Transverse colon (tissue), 4 donors: ENCODE measurements around the gene CREBBP. TPM values are rescaled to one million over a fixed set of nuclear protein-coding genes. Genes with fewer than 3 reads are reported as not detected.

Source experiments
- DNase-seq: peaks from one replicate; pipeline ENCODE4 v3.0.0-alpha.2; 2019
- H3K27ac ChIP-seq, 4 donors: fragments of 200-600 bp; sonication (generic); 2 replicates each; pipeline ENCODE4 v1.5.1; 2016 to 2018; ENCODE audit warnings: inconsistent platforms in 4 of 4
- H3K27me3 ChIP-seq: fragments of 200-600 bp; sonication (generic); 2 replicates; pipeline ENCODE4 v1.5.1; 2017; ENCODE audit warnings: inconsistent platforms
- H3K36me3 ChIP-seq, 4 donors: fragments of 200-600 bp; sonication (generic); 2 replicates each; pipeline ENCODE4 v1.5.1; 2017 to 2019; ENCODE audit warnings: inconsistent platforms in 4 of 4
- H3K4me1 ChIP-seq, 4 donors: fragments of 200-600 bp; sonication (generic); 2 replicates each; pipeline ENCODE4 v1.5.1; 2017 to 2020; ENCODE audit warnings: inconsistent platforms in 4 of 4
- H3K4me3 ChIP-seq, 4 donors: fragments of 200-600 bp; sonication (generic); 1 replicate in 1 of 4; 2 replicates in 3 of 4; pipeline versions ENCODE4 v1.5.1 to v1.6.1; 2017 to 2019; ENCODE audit warnings: inconsistent platforms in 4 of 4
- H3K9me3 ChIP-seq, 2 donors: fragments of 200-600 bp; sonication (generic); 2 replicates each; pipeline ENCODE4 v1.5.1; 2017 to 2019; ENCODE audit warnings: inconsistent platforms in 2 of 2
- EP300 ChIP-seq: sonication (generic); formaldehyde crosslinking; IDR thresholded peaks from one replicate; pipeline ENCODE4 v1.6.1; 2017; ENCODE audit warnings: antibody characterized with exemption, low read depth
- POLR2A ChIP-seq: fragments of 450-650 bp; IDR thresholded peaks from one replicate; pipeline ENCODE4 v1.6.1; 2016; ENCODE audit warnings: antibody characterized with exemption, mild to moderate bottlenecking, moderate library complexity
- POLR2AphosphoS5 ChIP-seq, 3 donors: sonication (generic); formaldehyde crosslinking; IDR thresholded peaks; one replicate each; pipeline ENCODE4 v1.6.1; 2016; ENCODE audit warnings: antibody characterized with exemption in 3 of 3
- WGBS, 2 donors: methylation state at CpG; one replicate each; pipeline ENCODE4 v1.1.5; 2018; ENCODE audit warnings: low coverage in 1 of 2; 5-methylcytosine and 5-hydroxymethylcytosine counted together
- in situ Hi-C, 4 donors: fragments of 200-750 bp; cut with MboI; loops; one replicate each; pipeline versions ENCODE4 v1.15.0 to v1.15.1; 2017; ENCODE audit warnings: low sequenced_read_pairs in 3 of 4, low pct_ligation_motif_present in 1 of 4, low pct_unique_long_range_greater_than_20kb in 1 of 4
- intact Hi-C: fragments of 100-400 bp; cut with DNase I; formaldehyde crosslinking; loops from one replicate; pipeline ENCODE4 v1.15.1; 2023; ENCODE audit warnings: low total_unique reads
- total RNA-seq, 4 donors: library from RNA; depleted of rRNA; stranded (reverse); fragments of >200 nt; gene quantifications; one replicate each; pipeline ENCODE4 v1.1.0, GENCODE V29; 2016
- TF ChIP-seq, protein P1 (sequence below), 5 experiments: fragments of 200-600 bp in 3 of 5; fragments of 450-650 bp in 2 of 5; sonication (generic) in 3 of 5; IDR thresholded peaks; 1 replicate in 2 of 5; 2 replicates in 3 of 5; pipeline ENCODE4 v1.5.1; 2016 to 2017; ENCODE audit warnings: antibody characterized with exemption in 5 of 5, inconsistent platforms in 3 of 5, mild to moderate bottlenecking in 2 of 5, moderate library complexity in 1 of 5

The CREBBP gene
- total RNA-seq, 4 donors from 2014 or later, result 52.4 to 235 (median 98.7) TPM

DNA sequence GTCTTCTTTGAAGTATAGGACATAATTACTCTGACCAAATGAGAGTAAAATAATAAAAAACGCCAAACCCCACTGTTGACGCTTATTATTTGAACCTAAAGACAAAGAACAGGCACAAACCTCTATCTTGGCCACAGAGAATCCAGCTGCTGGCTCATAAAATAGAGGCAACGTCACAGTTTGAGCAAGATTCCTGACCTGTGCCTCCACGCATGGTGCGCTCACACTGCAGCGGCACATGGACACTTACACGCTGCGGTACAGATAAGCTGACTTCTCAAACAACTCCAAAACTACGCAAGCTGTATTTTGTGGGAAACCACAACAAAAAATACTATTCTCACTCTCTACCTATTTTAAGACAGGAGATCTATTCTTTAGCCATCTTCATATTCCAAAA, 124.4 kb downstream of the CREBBP start:
- no peak for DNase-seq
- Histone ChIP-seq H3K27ac (no peak overlapping the region), H3K27me3 (no peaks in the 10 kb centered on the region), H3K4me3 (no peak overlapping the region), H3K36me3 (peaks cover 0 to 46% (median 17%) of the 10 kb centered on the region in 4 donors), H3K9me3 (no peaks in the 10 kb centered on the region), H3K4me1 (no peaks in the 10 kb centered on the region)
- TF ChIP-seq POLR2AphosphoS5 (IDR thresholded peaks at IDR 0.05) (no peak), POLR2A (no peak), EP300 (no peak)
- TF ChIP-seq, protein P1, sequence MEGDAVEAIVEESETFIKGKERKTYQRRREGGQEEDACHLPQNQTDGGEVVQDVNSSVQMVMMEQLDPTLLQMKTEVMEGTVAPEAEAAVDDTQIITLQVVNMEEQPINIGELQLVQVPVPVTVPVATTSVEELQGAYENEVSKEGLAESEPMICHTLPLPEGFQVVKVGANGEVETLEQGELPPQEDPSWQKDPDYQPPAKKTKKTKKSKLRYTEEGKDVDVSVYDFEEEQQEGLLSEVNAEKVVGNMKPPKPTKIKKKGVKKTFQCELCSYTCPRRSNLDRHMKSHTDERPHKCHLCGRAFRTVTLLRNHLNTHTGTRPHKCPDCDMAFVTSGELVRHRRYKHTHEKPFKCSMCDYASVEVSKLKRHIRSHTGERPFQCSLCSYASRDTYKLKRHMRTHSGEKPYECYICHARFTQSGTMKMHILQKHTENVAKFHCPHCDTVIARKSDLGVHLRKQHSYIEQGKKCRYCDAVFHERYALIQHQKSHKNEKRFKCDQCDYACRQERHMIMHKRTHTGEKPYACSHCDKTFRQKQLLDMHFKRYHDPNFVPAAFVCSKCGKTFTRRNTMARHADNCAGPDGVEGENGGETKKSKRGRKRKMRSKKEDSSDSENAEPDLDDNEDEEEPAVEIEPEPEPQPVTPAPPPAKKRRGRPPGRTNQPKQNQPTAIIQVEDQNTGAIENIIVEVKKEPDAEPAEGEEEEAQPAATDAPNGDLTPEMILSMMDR (IDR thresholded peaks at IDR 0.05), result no peak
- whole genome bisulfite sequencing, 2 donors, result 81 to 82% methylated on average over 9 of the region's 9 CpGs
- intact Hi-C loops, result loop anchor here (10.0 kb wide), 1 partner anchor 119 kb away; no protein-coding TSS in a partner anchor
- in situ Hi-C loops, result no loop called here

DNA sequence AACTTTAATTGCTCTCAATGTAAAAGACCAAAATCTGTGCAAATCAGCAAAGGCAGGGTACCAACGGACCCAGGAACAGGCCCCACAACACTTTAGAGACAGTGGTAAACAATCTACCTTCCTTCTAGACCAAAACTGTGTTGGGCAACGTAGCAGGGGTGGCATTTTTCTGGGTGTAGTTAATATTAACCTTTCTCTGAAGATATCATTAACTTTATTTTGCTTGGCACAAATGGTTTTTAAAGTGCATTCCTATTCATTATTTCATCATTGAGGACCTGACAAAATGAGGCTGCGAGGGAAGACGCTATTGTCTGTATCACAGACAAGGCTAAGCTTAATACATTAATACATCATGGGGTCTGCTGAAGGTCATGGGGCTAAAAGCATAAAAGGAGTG, 125.3 kb downstream of the CREBBP start:
- no peak for TF ChIP-seq EP300
- TF ChIP-seq POLR2A, result no peak
- TF ChIP-seq POLR2AphosphoS5 (IDR thresholded peaks at IDR 0.05), result no peak
- TF ChIP-seq, protein P1 (IDR thresholded peaks at IDR 0.05), result no peak
- WGBS, 2 donors, result 79 to 93% methylated on average over 2 to 4 of the region's 4 CpGs
- Histone ChIP-seq H3K4me3 (no peak overlapping the region), H3K9me3 (no peaks in the 10 kb centered on the region), H3K27me3 (no peaks in the 10 kb centered on the region), H3K27ac (no peak overlapping the region), H3K4me1 (no peaks in the 10 kb centered on the region), H3K36me3 (peaks cover 0 to 46% (median 17%) of the 10 kb centered on the region in 4 donors)
- in situ Hi-C loops (no loop called here), intact Hi-C loops (loop anchor here (10.0 kb wide), 1 partner anchor 120 kb away; no protein-coding TSS in a partner anchor)
- no peak for DNase-seq

DNA sequence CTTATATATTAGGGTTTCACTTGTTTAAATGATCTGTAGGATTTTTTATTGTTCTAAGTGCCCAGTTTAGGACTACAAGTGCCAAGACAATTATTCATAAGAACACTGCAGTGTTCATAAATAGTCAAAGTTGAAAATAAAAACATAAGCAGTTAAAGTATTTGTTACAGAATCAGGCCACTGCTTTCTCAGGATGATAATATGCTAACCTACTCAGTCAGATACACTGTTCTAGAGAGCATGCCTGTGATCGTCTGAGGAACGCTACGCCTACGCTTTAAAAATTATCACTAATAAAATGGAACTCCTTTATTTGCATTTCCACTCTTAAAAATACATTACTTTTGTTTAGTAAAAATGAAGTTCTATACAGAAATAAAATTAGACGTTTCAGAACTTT, 125.7 kb downstream of the CREBBP start:
- 73 to 90% methylated on average over 5 of the region's 5 CpGs for WGBS, 2 donors
- TF ChIP-seq, protein P1 (IDR thresholded peaks at IDR 0.05), result no peak
- no peak for TF ChIP-seq POLR2A
- no peak for TF ChIP-seq POLR2AphosphoS5 (IDR thresholded peaks at IDR 0.05)
- TF ChIP-seq EP300, result no peak
- no peaks in the 10 kb centered on the region for H3K9me3 ChIP-seq
- H3K4me3 ChIP-seq, result no peak overlapping the region
- DNase-seq, result no peak
- intact Hi-C loops, result loop anchor here (10.0 kb wide), 1 partner anchor 120 kb away; no protein-coding TSS in a partner anchor
- H3K36me3 ChIP-seq, result peaks cover 0 to 50% (median 17%) of the 10 kb centered on the region in 4 donors
- no peaks in the 10 kb centered on the region for H3K4me1 ChIP-seq
- H3K27me3 ChIP-seq, result no peaks in the 10 kb centered on the region
- peak overlapping the region in 1 of 4 donors; percentile 19 for H3K27ac ChIP-seq
- in situ Hi-C loops, result no loop called here

DNA sequence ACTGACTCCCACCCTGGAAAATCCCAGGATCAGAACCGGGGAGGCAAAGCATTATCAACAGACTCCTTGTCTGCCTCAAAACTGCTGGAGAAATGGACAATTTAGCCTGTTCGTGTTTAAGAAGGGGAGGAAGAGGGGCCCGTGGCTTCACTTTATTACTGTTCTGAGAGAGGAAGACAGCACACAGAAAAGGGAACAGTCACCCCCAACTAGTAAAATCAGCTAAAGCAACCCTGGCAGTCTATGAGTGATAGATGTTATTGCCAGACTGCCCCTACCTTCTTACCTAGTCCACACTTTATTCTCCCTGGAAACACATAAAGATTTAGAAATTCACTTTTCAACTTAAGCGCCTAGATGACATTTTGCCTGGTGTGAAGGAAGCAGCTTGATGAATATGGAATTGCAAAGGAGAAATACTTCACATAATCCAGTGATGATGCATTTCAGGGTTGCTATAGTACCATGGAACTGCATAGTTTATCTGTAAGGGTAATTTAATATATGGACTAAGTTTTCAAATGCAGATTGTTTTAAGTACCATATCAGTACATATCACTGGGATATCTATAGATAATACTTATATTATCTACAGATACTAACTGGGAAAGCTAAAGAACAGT, 126.3 kb downstream of the CREBBP start:
- DNase-seq, result no peak
- peaks cover 0 to 55% (median 17%) of the 10 kb centered on the region in 4 donors for H3K36me3 ChIP-seq
- no peaks in the 10 kb centered on the region for H3K9me3 ChIP-seq
- peak overlapping the region in 1 of 4 donors; percentile 23 for H3K27ac ChIP-seq
- H3K4me1 ChIP-seq, result no peaks in the 10 kb centered on the region
- TF ChIP-seq POLR2AphosphoS5 (IDR thresholded peaks at IDR 0.05), result no peak
- TF ChIP-seq, protein P1 (IDR thresholded peaks at IDR 0.05), result no peak
- no peak for TF ChIP-seq EP300
- TF ChIP-seq POLR2A, result no peak
- WGBS, 2 donors, result 67 to 84% methylated on average over 1 to 4 of the region's 4 CpGs
- intact Hi-C loops, result loop anchor here (10.0 kb wide), 1 partner anchor 121 kb away; no protein-coding TSS in a partner anchor
- H3K27me3 ChIP-seq, result no peaks in the 10 kb centered on the region
- no peak overlapping the region for H3K4me3 ChIP-seq
- in situ Hi-C loops, result no loop called here
